AG09319 (cell line): ENCODE results near the gene RHOXF2B.
"Not testable (repeated sequence)": the region's sequence is repeated elsewhere in the genome, so short reads cannot be mapped to it uniquely, and the experiment has no call there.

ENCODE experiments used
- DNase-seq: peaks from one replicate; pipeline ENCODE4 v3.0.0-alpha.2; 2010; ENCODE audit warnings: low read depth; ENCODE audit errors: extremely low read depth
- TF ChIP-seq, protein P1 (sequence below): IDR thresholded peaks from 2 replicates; pipeline ENCODE4 v1.5.1; 2011; ENCODE audit warnings: low read depth, mild to moderate bottlenecking, inconsistent platforms, low read length, moderate library complexity

RHOXF2B gene

DNA sequence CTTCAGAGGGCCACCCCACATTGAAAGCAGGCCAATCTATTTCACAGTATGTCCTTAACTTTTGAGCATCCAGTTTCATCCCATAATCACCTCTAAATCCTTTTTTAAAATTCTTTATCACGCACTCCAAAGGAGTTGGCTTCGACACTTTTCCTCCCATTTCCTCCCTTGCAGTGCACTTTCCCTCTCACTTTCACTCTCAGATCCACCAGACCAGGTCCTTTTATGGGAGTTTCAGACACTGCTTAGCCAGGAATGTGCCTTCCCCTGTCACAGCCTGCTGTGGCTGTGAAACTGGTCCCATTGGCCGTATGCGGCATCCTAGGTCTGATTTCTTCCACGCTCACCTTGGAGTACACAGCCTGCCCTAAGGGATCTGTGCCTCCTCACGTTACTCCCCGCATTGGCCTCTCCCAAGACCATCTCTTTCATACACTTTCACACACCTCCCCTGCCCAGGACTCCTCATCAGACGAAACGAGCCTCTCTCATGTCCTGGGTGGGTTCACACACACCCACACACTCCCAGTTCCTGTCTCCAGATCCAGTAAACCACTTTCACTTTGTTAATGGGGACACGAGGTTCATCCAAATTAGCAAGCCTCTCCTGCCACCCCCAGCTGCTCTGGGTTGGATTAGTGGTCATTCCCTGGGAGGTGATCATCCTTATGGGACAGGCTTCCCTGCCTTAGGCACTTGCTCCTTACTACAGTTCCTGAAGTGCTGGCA lies 10.0 kb upstream of the RHOXF2B start:
- DNase-seq: no peak
- TF ChIP-seq, protein P1, sequence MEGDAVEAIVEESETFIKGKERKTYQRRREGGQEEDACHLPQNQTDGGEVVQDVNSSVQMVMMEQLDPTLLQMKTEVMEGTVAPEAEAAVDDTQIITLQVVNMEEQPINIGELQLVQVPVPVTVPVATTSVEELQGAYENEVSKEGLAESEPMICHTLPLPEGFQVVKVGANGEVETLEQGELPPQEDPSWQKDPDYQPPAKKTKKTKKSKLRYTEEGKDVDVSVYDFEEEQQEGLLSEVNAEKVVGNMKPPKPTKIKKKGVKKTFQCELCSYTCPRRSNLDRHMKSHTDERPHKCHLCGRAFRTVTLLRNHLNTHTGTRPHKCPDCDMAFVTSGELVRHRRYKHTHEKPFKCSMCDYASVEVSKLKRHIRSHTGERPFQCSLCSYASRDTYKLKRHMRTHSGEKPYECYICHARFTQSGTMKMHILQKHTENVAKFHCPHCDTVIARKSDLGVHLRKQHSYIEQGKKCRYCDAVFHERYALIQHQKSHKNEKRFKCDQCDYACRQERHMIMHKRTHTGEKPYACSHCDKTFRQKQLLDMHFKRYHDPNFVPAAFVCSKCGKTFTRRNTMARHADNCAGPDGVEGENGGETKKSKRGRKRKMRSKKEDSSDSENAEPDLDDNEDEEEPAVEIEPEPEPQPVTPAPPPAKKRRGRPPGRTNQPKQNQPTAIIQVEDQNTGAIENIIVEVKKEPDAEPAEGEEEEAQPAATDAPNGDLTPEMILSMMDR: no peak

DNA sequence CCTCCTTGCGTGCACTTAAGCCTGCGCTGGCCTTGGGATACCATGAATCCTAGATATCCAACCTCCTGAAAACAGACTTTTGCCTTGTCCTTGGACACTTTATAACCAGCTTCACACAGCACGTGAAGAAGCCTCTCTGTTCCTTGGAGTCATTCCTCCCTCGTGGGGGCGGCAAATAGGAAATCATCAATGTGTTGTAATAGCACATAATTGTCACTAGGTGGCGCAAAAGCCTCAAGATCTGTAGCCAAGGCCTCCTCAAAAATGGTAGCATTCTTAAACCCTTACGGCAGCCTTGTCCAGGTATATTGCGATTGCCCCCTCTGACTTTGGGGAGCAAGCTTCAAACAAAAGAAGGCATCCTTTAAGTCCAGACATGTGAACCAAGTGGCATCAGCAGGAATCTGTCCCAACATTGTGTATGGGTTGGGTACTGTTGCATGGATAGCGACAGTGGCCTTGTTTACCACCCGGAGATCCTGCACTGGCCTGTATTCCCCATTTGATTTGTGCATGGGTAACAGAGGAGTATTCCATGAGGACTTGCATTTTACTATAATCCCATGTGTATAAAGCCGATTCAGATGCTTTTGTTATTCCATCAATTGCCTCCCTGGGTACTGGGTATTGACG lies 8.2 kb upstream of the RHOXF2B start:
- DNase-seq: not testable (repeated sequence)

DNA sequence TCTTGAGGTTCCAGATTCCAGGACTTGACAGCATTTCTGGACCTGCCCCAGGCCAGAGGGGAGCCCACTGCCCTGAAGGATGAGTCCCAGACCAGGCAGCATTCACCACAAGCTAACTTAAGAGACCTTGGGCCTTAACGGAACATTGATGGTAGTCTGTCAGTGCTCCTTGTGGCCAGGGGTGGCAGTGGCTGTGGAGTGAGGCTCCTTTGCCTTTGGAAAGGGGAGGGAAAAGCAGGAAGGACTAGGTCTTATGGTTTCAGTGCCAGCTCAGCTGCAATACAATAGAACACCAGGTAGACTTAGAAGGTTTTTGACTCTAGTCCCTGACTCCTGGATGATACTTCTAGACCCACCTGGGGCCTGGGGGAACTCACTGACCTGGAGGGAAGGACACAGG lies 11.3 kb downstream of the RHOXF2B start:
- not testable (repeated sequence) for DNase-seq

DNA sequence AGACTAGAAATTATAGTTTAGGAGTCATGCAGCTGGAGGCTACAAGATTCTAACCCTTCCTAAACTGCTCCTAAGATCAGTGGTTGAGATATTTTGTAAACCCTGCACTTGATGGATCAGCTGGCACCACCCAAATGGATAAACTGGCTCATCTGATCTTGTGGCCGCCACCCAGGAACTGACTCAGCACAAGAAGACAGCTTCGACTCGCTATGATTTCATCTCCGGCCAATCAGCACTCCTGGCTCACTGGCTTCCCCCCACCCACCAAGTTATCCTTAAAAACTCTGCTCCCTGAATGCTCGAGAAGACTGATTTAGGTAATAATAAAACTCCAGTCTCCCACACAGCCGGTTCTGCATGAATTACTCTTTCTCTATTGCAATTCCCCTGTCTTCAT lies 34.8 kb downstream of the RHOXF2B start:
- not testable (repeated sequence) for DNase-seq

DNA sequence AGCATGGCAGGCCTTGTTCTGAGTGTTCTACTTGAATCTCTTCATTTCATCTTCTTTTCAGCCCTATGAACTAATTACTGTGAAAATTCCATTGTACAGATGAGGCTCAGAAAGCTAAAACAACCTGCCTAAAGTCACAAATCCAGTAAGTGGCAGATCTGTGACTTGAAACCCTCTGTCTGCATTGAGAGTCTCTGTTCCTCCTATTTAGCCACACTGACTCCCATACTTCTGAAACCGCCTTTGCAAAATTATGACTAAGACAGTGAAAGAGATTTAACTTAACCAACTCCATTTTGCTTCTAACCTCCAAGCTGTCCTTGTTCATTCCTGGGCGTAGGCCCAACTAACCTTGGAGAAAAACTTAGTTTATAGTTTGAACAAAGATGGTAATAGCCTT lies 35.2 kb downstream of the RHOXF2B start:
- not testable (repeated sequence) for DNase-seq

DNA sequence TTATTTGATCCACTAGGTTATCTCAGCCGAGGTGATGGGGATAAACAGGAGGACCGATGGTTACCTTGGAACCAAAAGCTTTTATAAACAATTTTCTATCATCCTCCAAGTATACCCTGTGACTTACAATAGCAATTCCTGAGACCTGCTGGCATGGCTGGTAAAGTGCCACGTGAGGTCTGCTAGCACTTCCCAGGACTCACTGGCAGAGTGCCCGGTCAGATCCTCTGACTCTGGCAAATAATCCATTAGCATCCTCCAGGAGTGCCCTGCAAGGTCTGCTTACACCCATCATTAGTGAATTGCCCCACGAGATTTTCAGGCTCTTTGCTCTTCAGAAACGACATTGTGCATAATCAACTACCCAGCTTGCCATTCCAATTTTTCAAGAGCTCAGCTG lies 37.3 kb downstream of the RHOXF2B start:
- not testable (repeated sequence) for DNase-seq

DNA sequence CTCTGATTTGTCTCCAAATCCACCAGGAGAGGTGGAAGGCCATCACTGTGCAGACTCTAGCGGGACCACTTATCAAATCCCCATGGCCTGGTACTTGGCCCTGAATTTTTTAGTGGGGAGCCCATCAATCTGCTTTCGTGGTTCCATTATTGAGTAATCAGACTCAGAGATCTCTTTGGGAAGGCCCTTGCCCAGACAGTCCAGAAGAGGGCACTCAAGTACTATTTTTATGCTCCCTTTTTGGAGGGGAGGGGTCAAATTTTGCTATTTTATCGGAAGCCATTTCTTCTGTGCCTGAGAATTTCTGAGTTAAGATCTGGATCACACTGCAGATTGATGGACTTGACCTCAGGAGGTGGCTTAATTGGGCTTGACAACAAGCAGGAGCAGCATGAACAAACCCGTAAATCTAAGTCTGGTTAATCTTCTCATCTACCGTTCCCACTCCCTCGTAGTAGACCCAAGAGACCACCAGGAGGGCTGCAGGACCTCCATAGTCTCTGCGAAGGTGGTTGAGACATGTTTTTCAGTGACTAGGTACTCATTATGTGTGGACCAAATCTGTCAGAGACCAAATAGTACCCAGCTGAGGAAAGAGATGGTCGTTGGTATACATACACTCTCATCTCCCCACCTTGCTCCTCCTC lies 38.3 kb downstream of the RHOXF2B start:
- DNase-seq: not testable (repeated sequence)

DNA sequence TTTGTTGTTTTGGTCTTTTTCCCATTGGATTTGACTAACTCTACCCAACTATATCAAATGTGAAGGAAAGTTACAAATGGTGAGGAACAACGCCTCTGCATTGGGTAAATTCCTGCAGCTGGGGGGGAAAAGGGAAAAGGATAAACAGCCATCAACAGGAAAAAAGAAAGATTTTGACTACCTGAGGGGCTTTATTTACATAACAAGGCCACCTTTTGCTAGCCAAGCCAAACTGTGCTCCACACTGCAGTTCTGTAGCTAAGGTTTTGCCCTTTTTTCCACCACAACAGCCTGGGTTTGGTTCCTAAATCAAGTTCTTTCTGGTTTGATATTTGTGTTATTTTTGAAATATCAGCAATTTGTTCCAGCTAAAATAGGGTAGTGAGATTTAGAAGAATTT lies 40.8 kb downstream of the RHOXF2B start:
- no peak for DNase-seq
- TF ChIP-seq, protein P1: no peak

DNA sequence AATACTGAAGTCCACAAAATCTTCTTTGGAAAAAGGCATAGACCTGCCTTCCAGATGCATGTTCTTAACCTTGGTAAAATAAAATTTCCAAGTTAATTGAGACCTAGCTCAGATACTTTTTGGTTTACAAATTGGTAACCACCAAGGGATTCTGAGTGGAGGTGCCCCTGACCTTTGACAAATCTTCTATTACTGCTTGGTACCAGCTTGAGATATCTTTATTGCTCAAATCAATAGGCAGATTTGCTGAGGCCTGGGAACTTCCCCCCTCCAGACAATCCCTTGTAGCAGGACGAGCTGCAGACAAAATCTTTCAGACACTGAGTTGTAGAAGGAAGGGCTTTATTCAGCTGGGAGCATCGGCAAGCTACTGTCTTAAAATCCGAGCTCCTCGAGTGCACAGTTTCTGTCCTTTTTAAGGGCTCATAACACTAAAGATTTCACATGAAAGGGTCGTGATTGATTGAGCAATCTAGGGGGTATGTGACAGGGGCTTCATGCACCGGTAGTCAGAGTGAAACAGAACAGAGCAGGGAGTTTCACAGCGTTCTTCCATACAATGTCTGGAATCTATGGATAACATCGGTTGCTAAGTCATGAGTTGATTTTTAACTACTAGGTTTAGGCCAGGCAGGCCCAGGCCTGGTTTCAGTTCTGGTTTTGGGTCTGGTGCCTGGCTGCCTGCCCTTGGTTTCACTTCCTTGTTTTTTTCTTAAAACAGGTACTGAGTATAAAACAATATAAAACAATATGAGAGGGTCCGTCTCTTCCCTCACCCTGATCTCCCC lies 41.8 kb downstream of the RHOXF2B start:
- DNase-seq: not testable (repeated sequence)

DNA sequence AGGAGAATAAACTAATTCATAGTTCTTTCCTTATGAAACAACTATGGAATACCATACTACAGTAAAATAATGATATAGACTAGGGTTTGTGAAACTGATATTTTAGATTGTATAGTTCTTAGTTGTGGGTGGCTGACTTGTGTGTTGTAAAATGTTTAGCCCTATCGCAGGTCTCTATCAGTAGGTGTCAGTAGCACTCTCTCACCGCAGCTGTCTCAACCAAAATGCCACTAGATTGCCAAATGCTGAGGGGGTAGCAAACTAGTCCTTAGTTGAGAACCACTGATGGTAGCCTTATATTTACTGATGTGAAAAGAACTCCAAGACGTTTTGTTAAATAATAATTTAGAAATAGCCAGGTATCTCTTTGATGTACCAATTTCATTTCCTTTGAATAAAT lies 48.1 kb downstream of the RHOXF2B start:
- TF ChIP-seq, protein P1: no peak
- no peak for DNase-seq

DNA sequence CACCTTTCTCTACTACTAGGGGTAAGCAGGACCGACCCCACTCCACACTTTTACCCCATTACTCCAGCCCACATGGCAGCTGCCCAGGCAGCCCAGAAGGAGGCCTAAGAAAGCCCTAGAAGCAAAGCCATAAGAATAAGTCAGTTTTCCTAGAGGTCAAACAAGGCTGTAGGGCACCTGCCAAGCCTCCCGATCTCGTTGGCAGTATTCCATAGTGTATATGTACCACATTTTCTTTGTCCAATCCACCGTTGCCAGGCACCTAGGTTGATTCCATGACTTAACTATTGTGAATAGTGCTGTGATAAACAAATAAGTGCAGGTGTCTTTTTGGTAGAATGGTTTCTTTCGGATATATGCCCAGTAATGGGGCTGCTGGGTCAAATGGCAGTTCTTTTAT lies 54.2 kb downstream of the RHOXF2B start:
- TF ChIP-seq, protein P1: no peak
- DNase-seq: no peak
